RWPE2 (cell line): ENCODE measurements around the gene CNOT10.

Experiments used
- ATAC-seq: fragments of 200-7000 bp; cut with Tn5 transposase; 3 replicates; pipeline ENCODE4 v1.9.1; 2021; ENCODE audit warnings: low read depth
- DNase-seq: peaks from one replicate; pipeline ENCODE4 v3.0.0-alpha.2; 2020; ENCODE audit warnings: low spot score
- H3K27ac ChIP-seq: fragments of 450-650 bp; 2 replicates; pipeline ENCODE4 v1.5.1; 2017; ENCODE audit warnings: mild to moderate bottlenecking; ENCODE audit not compliant: poor library complexity, severe bottlenecking
- H3K27me3 ChIP-seq: fragments of 250-450 bp; sonication (Bioruptor Pico); 2 replicates; pipeline ENCODE4 v1.5.1; 2021; ENCODE audit warnings: mild to moderate bottlenecking, moderate library complexity; ENCODE audit not compliant: insufficient read depth, poor library complexity, severe bottlenecking
- H3K36me3 ChIP-seq: fragments of 250-450 bp; sonication (Bioruptor Pico); 2 replicates; pipeline ENCODE4 v1.5.1; 2020; ENCODE audit warnings: low read depth, mild to moderate bottlenecking, moderate library complexity
- H3K4me1 ChIP-seq: fragments of 250-450 bp; sonication (Bioruptor Pico); 2 replicates; pipeline ENCODE4 v1.5.1; 2021; ENCODE audit warnings: mild to moderate bottlenecking, moderate library complexity; ENCODE audit not compliant: insufficient read depth, poor library complexity, severe bottlenecking
- H3K4me3 ChIP-seq: fragments of 250-450 bp; sonication (Bioruptor Pico); 2 replicates; pipeline ENCODE4 v1.5.1; 2021; ENCODE audit warnings: mild to moderate bottlenecking, moderate library complexity; ENCODE audit not compliant: severe bottlenecking
- H3K9me3 ChIP-seq: fragments of 250-450 bp; sonication (Bioruptor Pico); 2 replicates; pipeline ENCODE4 v1.5.1; 2021; ENCODE audit warnings: mild to moderate bottlenecking, moderate library complexity; ENCODE audit not compliant: severe bottlenecking
- CTCF ChIP-seq: fragments of 450-650 bp; IDR thresholded peaks from one replicate; pipeline ENCODE4 v1.5.1; 2017; ENCODE audit warnings: mild to moderate bottlenecking, moderate library complexity; ENCODE audit not compliant: poor library complexity, severe bottlenecking

CNOT10 gene

GRCh38 chr3:32700244-32700643 lies 15.3 kb downstream of the CNOT10 start:
- ATAC-seq = no peak
- no peaks in the 10 kb centered on the region for H3K9me3 ChIP-seq
- H3K4me3 ChIP-seq = no peak overlapping the region
- no peak overlapping the region for H3K27ac ChIP-seq
- H3K27me3 ChIP-seq = no peaks in the 10 kb centered on the region
- peaks cover 22% of the 10 kb centered on the region for H3K36me3 ChIP-seq
- TF ChIP-seq CTCF = no peak
- DNase-seq = no peak
- no peaks in the 10 kb centered on the region for H3K4me1 ChIP-seq

- H3K27ac ChIP-seq = no peak overlapping the region
- H3K36me3 ChIP-seq = peaks cover 32% of the 10 kb centered on the region
- H3K4me1 ChIP-seq = no peaks in the 10 kb centered on the region
- no peak overlapping the region for H3K4me3 ChIP-seq
- H3K27me3 ChIP-seq = no peaks in the 10 kb centered on the region
- TF ChIP-seq CTCF = no peak
- ATAC-seq = no peak
- DNase-seq = no peak
- H3K9me3 ChIP-seq = no peaks in the 10 kb centered on the region
These were observed 18.5 kb downstream of the CNOT10 start for GRCh38 chr3:32703491-32703972.

- TF ChIP-seq CTCF = no peak
- Histone ChIP-seq H3K4me3 (no peak overlapping the region), H3K27me3 (no peaks in the 10 kb centered on the region), H3K36me3 (peaks cover 40% of the 10 kb centered on the region), H3K4me1 (no peaks in the 10 kb centered on the region), H3K27ac (no peak overlapping the region), H3K9me3 (no peaks in the 10 kb centered on the region)
- no peak for ATAC-seq
- no peak for DNase-seq
These were observed 20.2 kb downstream of the CNOT10 start for GRCh38 chr3:32705232-32705631.

- no peak for ATAC-seq
- Histone ChIP-seq H3K4me1 (no peaks in the 10 kb centered on the region), H3K9me3 (no peaks in the 10 kb centered on the region), H3K4me3 (no peak overlapping the region), H3K36me3 (peaks cover 44% of the 10 kb centered on the region), H3K27me3 (no peaks in the 10 kb centered on the region), H3K27ac (no peak overlapping the region)
- DNase-seq = no peak
- no peak for TF ChIP-seq CTCF
These were observed 21.5 kb downstream of the CNOT10 start for GRCh38 chr3:32706348-32707025.

- Histone ChIP-seq H3K4me3 (no peak overlapping the region), H3K36me3 (peaks cover 44% of the 10 kb centered on the region), H3K9me3 (no peaks in the 10 kb centered on the region), H3K27ac (no peak overlapping the region), H3K4me1 (no peaks in the 10 kb centered on the region), H3K27me3 (no peaks in the 10 kb centered on the region)
- ATAC-seq = no peak
- TF ChIP-seq CTCF = no peak
- no peak for DNase-seq
These were observed 22.0 kb downstream of the CNOT10 start for GRCh38 chr3:32707026-32707370.
